K562 (cell line): ENCODE data around the gene TUBGCP5. TPM values are rescaled to one million over a fixed set of nuclear protein-coding genes. Genes with fewer than 3 reads are reported as not detected.

Source experiments
- CTCF ChIP-seq, 3 experiments: IDR thresholded peaks in 2 of 3; conservative IDR thresholded peaks in 1 of 3; 2 replicates each; pipeline ENCODE4 v1.5.1; 2011 to 2012; ENCODE audit warnings: low read length in 3 of 3, mild to moderate bottlenecking in 3 of 3, control low read depth in 2 of 3, improper control_type of control experiment in 1 of 3, inconsistent platforms in 1 of 3, low read depth in 1 of 3, mixed read lengths in 1 of 3, moderate library complexity in 1 of 3; ENCODE audit not compliant: insufficient read depth in 2 of 3
- FUS ChIP-seq: fragments of 200-400 bp; formaldehyde crosslinking; optimal IDR thresholded peaks from 2 replicates; pipeline ENCODE3; 2017; ENCODE audit warnings: low read depth, low read length
- HOMEZ ChIP-seq: fragments of 250-450 bp; sonication (Bioruptor Pico); IDR thresholded peaks from 2 replicates; pipeline ENCODE4 v1.4.0; 2020; ENCODE audit warnings: mild to moderate bottlenecking, moderate library complexity
- PHB ChIP-seq: fragments of 250-450 bp; sonication (Bioruptor Pico); IDR thresholded peaks from 2 replicates; pipeline ENCODE4 v1.5.0; 2021
- RBM14 ChIP-seq: fragments of 200-400 bp; formaldehyde crosslinking; IDR thresholded peaks from 2 replicates; pipeline ENCODE4 v1.6.1; 2018; ENCODE audit warnings: low read depth, mild to moderate bottlenecking, low read length, moderate library complexity, borderline replicate concordance; ENCODE audit not compliant: insufficient read depth
- SREBF2 ChIP-seq: sonication (generic); formaldehyde crosslinking; IDR thresholded peaks from 2 replicates; pipeline ENCODE4 v1.4.0; 2020; ENCODE audit warnings: mild to moderate bottlenecking, missing genetic modification reagents
- SRSF1 ChIP-seq: fragments of 200-400 bp; formaldehyde crosslinking; IDR thresholded peaks from 2 replicates; pipeline ENCODE4 v1.6.1; 2017; ENCODE audit warnings: mild to moderate bottlenecking, low read depth, low read length, moderate library complexity
- STAG1 ChIP-seq: sonication (generic); formaldehyde crosslinking; IDR thresholded peaks from 2 replicates; pipeline ENCODE4 v1.5.0; 2020; ENCODE audit warnings: missing genetic modification reagents, borderline replicate concordance
- TAF1 ChIP-seq: IDR thresholded peaks from 2 replicates; pipeline ENCODE4 v1.6.1; 2011; ENCODE audit warnings: mild to moderate bottlenecking, low read length, moderate library complexity; ENCODE audit not compliant: insufficient read depth, control insufficient read depth, severe bottlenecking; ENCODE audit errors: extremely low read depth
- ZBTB26 ChIP-seq: fragments of 450-650 bp; formaldehyde crosslinking; IDR thresholded peaks from 2 replicates; pipeline ENCODE4 v1.4.0; 2022; ENCODE audit warnings: missing genetic modification characterization
- ZNF23 ChIP-seq: fragments of 250-450 bp; sonication (Bioruptor Pico); IDR thresholded peaks from 2 replicates; pipeline ENCODE4 v1.4.0; 2020; ENCODE audit warnings: mild to moderate bottlenecking
- ZNF318 ChIP-seq, 2 experiments: fragments of 450-650 bp; IDR thresholded peaks; 2 replicates each; pipeline ENCODE4 v1.6.1; 2016; ENCODE audit warnings: mild to moderate bottlenecking in 2 of 2, borderline replicate concordance in 1 of 2, low read depth in 1 of 2, moderate library complexity in 1 of 2
- polyA plus RNA-seq, 8 experiments: library from polyadenylated mRNA; depleted of rRNA in 4 of 8; stranded (reverse) in 5 of 8; unstranded in 3 of 8; fragments of >200 nt; fragmentation: Nextera tagmentation in 2 of 8; fragmentation: Illumina TruSeq in 1 of 8; extraction: Ambion mirVana in 2 of 8; extraction: Trizol in 1 of 8; gene quantifications; 2 replicates each; pipeline versions ENCODE4 v1.2.1 to v1.2.3, GENCODE V29; 2011 to 2014; ENCODE audit warnings: inconsistent platforms in 1 of 8, missing spikeins in 1 of 8
- total RNA-seq, 7 experiments: library from RNA; depleted of rRNA in 6 of 7; stranded (reverse); fragments of >200 nt in 6 of 7; fragmentation: Illumina TruSeq in 2 of 7; extraction: Trizol in 2 of 7; gene quantifications; 2 replicates each; pipeline versions ENCODE4 v1.2.1 to v1.2.3, GENCODE V29; 2011 to 2021; ENCODE audit warnings: low replicate concordance in 1 of 7

Gene TUBGCP5
- total and polyA plus RNA-seq, 9 of the 15 experiments (the other 6 are each of a cell fraction or from before 2014, with no cell fraction given): 5.8 to 33.9 (median 23.2) TPM

- TF ChIP-seq ZBTB26 (CRISPR knock-in tag): no peak
- TF ChIP-seq STAG1 (CRISPR knock-in tag): no peak
- TF ChIP-seq SRSF1: 0 out of 2 replicates have a peak, but pooled peaks have one; percentile 28
- peak; percentile 80 for TF ChIP-seq TAF1
- no peak for TF ChIP-seq SREBF2 (CRISPR knock-in tag)
- TF ChIP-seq FUS: peak; percentile 75
- TF ChIP-seq CTCF (IDR thresholded peaks at IDR 0.05 in 2 of 3, conservative IDR thresholded peaks at IDR 0.05 in 1 of 3; ENCODE audit: insufficient read depth in 2 of 3, low read depth in 1 of 3, low read length in 3 of 3): peak; percentile 34 to 64 (median 38); a peak in 4 of 6 replicates
- TF ChIP-seq HOMEZ (CRISPR knock-in tag): 0 out of 2 replicates have a peak, but pooled peaks have one; percentile 17
- no peak for TF ChIP-seq RBM14
- no peak for TF ChIP-seq PHB (CRISPR knock-in tag)
- TF ChIP-seq ZNF318 (IDR thresholded peaks at IDR 0.05; ENCODE audit: borderline replicate concordance in 1 of 2, low read depth in 1 of 2): no peak
- no peak for TF ChIP-seq ZNF23
Measured at GRCh38 chr15:23039143-23039916, at the start of gene TUBGCP5 (continued).
